ENCODE data around the gene DIP2B.
"Not testable (repeated sequence)": the region's sequence is repeated elsewhere in the genome, so short reads cannot be mapped to it uniquely, and the experiment has no call there.

DIP2B gene

DNA sequence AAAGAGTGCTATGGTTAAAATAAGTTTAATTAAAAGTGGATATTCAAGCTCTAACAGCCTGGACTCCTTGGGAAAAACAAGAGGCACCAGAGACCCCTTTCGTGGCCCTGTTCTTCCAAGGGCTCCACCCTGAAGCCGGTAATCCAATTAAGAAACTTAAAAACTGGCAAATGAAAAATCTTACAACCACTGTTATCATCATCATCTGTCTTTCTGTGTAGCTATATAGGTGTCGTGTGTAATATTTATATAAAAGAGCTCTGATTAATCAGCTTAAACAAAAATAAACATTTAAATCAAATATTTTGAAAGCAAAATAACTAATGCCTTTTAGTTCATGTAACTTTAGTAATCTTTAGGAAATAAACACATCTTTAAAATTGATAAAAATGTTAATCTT is 263.6 kb downstream of the DIP2B start:
- no peak for DNase-seq (ENCODE audit: low read depth)
- TF ChIP-seq, protein P1, sequence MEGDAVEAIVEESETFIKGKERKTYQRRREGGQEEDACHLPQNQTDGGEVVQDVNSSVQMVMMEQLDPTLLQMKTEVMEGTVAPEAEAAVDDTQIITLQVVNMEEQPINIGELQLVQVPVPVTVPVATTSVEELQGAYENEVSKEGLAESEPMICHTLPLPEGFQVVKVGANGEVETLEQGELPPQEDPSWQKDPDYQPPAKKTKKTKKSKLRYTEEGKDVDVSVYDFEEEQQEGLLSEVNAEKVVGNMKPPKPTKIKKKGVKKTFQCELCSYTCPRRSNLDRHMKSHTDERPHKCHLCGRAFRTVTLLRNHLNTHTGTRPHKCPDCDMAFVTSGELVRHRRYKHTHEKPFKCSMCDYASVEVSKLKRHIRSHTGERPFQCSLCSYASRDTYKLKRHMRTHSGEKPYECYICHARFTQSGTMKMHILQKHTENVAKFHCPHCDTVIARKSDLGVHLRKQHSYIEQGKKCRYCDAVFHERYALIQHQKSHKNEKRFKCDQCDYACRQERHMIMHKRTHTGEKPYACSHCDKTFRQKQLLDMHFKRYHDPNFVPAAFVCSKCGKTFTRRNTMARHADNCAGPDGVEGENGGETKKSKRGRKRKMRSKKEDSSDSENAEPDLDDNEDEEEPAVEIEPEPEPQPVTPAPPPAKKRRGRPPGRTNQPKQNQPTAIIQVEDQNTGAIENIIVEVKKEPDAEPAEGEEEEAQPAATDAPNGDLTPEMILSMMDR (IDR thresholded peaks at IDR 0.05; ENCODE audit: control insufficient read depth, insufficient read depth, low read depth, low read length, missing control alignments): no peak
- no peak overlapping the region for H3K4me3 ChIP-seq (ENCODE audit: control insufficient read depth, low read depth, low read length)

DNA sequence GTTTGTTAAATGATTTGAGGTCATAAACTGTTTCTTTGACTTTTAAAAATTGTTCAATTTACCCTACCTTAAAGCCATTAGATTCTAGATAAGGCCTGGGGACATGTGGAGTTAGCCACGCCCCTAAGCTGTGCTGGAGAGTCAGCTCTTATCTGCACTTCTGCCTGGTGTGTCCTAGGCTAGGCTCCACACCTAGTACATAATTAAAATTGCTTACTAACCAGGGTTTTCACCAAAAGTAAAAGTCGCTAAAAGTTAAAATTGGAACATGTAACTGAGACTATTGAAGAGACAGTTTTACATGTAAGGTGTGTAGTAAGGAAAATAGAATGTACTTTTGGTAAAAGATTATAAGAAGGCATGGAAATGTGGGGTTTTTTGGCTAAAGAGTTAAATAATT is 264.0 kb downstream of the DIP2B start:
- not testable (repeated sequence) for DNase-seq (ENCODE audit: low read depth); H3K4me3 ChIP-seq (ENCODE audit: control insufficient read depth, low read depth, low read length)

DNA sequence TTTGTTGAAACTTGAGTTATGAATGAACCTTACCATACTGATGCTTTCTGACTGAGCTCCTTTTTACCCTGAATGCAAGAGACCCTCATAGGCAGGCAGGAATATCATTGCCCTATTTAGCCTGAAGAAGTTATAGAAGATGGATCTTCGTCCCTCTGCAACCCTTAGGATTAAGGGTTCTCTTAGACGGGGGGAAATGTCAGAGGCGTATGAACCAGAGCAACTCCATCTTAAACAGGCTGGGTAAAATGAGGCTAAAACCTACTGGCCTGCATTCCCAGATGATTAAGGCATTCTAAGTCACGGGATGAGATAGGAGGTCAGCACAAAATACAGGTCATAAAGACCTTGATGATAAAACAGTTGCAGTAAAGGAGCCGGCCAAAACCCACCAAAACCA is 266.6 kb downstream of the DIP2B start:
- DNase-seq (ENCODE audit: low read depth): no peak
- no peak overlapping the region for H3K4me3 ChIP-seq (ENCODE audit: control insufficient read depth, low read depth, low read length)
- TF ChIP-seq, protein P1 (IDR thresholded peaks at IDR 0.05; ENCODE audit: control insufficient read depth, insufficient read depth, low read depth, low read length, missing control alignments): no peak

DNA sequence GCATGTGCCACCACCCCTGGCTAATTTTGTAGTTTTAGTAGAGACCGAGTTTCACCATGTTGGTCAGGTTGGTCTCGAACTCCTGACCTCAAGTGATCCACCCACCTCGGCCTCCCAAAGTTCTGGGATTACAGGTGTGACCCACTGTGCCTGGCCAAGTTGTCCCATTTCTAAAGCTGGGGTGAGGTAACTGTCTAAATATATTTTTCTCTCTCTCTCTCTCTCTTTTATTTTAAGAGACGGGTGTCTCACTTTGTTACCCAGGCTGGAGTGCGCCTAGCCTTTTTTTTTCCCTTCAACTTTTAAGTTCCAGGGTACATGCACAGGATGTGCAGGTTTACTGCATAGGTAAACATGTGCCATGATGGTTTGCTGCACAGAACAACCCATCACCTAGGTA is 267.7 kb downstream of the DIP2B start:
- no peak overlapping the region for H3K4me3 ChIP-seq (ENCODE audit: control insufficient read depth, low read depth, low read length)
- TF ChIP-seq, protein P1 (IDR thresholded peaks at IDR 0.05; ENCODE audit: control insufficient read depth, insufficient read depth, low read depth, low read length, missing control alignments): no peak
- DNase-seq (ENCODE audit: low read depth): no peak

DNA sequence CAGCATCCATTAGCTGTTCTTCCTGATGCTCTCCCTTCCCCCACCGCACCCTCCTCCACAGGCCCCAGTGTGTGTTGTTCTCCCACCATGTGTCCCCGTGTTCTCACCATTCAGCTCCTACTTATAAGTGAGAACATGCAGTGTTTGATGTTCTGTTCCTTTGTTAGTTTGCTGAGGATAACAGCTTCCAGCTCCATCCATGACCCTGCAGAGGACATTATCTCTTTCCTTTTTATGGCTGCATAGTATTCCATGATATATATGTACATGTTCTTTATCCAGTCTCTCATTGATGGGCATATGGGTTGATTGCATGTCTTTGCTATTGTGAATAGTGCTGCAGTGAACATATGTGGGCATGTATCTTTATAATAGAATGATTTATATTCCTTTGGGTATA is 268.1 kb downstream of the DIP2B start:
- no peak for DNase-seq (ENCODE audit: low read depth)
- H3K4me3 ChIP-seq (ENCODE audit: control insufficient read depth, low read depth, low read length): no peak overlapping the region
- TF ChIP-seq, protein P1 (IDR thresholded peaks at IDR 0.05; ENCODE audit: control insufficient read depth, insufficient read depth, low read depth, low read length, missing control alignments): no peak

DNA sequence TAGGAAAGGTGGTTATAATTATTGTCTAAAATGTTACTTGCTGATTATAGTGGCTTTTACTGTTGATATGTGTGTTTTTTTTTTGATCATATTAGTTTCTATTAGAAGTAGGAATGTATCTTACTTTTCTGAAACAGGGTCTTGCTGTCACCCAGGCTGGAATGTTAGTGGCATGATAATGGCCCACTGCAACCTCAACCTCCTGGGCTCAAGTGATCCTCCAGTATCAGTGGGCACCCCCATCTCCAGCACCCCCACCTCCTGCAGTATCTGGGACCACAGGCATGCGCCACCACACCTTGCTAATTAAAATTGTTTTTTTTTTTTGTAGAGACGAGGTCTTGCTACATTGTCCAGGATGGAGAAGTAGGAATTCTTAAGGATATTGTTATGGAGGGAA is 270.5 kb downstream of the DIP2B start:
- DNase-seq (ENCODE audit: low read depth): no peak
- TF ChIP-seq, protein P1 (IDR thresholded peaks at IDR 0.05; ENCODE audit: control insufficient read depth, insufficient read depth, low read depth, low read length, missing control alignments): no peak
- no peak overlapping the region for H3K4me3 ChIP-seq (ENCODE audit: control insufficient read depth, low read depth, low read length)

DNA sequence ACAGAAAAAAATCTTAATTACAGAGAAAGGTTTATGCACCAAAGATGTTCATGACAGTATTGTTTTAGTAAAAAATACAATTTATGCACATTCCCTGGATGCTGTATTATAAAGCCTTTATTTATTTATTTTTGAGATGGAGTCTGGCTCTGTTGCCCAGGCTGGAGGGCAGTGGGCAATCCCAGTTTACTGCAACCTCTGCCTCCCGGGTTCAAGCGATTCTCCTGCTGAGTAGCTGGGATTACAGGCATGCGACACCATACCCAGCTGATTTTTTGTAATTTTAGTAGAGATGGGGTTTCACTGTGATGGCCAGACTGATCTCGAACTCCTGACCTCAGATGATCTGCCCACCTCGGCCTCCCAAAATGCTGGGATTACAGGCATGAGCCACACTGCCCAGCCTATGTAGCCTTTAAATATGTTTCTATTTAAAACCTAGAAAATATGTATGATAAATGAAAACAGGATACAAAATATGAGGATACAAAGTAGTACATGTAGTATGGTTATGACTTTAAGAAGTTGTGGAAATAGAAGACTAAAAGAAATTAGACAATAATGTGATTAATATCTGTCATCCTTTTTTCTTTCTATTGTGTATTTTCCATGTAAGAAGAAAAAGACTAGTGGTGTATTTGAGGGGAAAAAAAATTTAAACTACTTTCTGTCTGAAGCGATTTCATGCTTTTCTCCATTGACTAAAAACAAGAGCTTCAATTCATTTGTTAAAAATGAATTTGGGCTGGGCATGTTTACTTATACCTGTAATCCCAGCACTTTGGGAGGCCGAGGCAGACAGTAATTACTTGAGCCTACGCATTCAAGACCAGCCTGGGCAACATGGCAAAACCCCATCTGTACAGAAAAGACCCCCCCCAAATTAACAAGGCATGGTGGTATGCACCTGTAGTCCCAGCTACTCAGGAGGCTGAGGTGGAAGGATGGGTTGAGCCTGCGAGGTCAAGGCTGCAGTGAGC is 272.3 kb downstream of the DIP2B start:
- TF ChIP-seq, protein P1 (IDR thresholded peaks at IDR 0.05; ENCODE audit: control insufficient read depth, insufficient read depth, low read depth, low read length, missing control alignments): no peak
- H3K4me3 ChIP-seq (ENCODE audit: control insufficient read depth, low read depth, low read length): no peak overlapping the region
- no peak for DNase-seq (ENCODE audit: low read depth)

All from AG09309 (cell line).